ENCODE results near the gene FHAD1. TPM values are rescaled to one million over a fixed set of nuclear protein-coding genes. Genes with fewer than 3 reads are reported as not detected.
A peak's percentile ranks its signal among the peaks of the same experiment; 100 is the strongest.

FHAD1 gene
- total RNA-seq, 1 experiment from 2014 or later, result 1.9 TPM

DNA sequence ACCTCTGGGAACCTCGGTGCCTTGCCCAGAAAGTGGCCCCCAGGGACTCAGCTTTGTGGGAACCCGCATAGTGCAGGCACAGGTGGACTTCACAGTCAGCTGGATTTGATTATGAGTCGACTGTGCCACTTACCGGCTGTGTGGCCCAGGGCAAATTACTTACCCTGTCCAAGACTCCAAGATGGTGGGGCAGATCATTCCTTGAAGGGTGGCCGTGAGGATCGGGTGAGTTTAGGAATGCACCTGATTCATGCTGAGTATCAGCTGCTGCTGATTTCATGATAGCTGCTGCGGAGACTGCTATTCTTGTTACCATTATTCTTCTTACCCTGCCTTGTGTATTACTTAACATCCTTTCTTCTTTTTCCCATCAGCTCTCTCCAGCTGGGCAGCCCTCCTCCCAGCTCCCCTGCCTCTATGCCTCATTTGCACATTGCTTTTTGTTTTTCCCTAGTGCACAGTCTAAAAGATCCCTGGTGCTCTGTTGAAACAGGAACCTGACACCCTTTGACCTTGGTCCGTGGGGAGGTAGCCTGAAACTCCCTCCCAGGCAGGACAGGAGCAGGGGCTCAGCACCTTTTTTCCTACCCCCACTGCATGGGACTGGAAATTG, 40.5 kb upstream of the FHAD1 start:
- no peaks in the 10 kb centered on the region for H3K9me3 ChIP-seq (ENCODE audit: control insufficient read depth, low read depth, low read length)
- no peak overlapping the region for H2BK12ac ChIP-seq (ENCODE audit: insufficient read length, low read depth, low read length)
- H2BK15ac ChIP-seq (ENCODE audit: low read depth, low read length), result no peak overlapping the region
- H3K23me2 ChIP-seq (ENCODE audit: insufficient read length, low read depth, low read length, poor library complexity, severe bottlenecking), result no peaks in the 10 kb centered on the region
- Mint-ChIP-seq H3K9me3 (no peaks in the 10 kb centered on the region; a peak in 1 of 5 replicates), H3K27ac (peak overlapping the region; percentile 91 to 93 (median 93)), H3K27me3 (ENCODE audit: low read depth) (no peaks in the 10 kb centered on the region), H3K4me1 (peaks cover 30 to 42% of the 10 kb centered on the region in 2 experiments), H3K4me3 (peak overlapping the region; percentile 47 to 74), H3K36me3 (ENCODE audit: insufficient read depth in 1 of 3, low read depth in 3 of 3) (no peaks in the 10 kb centered on the region)
- no peaks in the 10 kb centered on the region for H3K79me2 ChIP-seq (ENCODE audit: insufficient read depth, low read length)
- H3K4me2 ChIP-seq (ENCODE audit: insufficient read depth, insufficient read length, low read length), result peak overlapping the region; percentile 52
- no peaks in the 10 kb centered on the region for H4K20me1 ChIP-seq (ENCODE audit: control insufficient read depth, insufficient read depth, insufficient read length)
- H2BK5ac ChIP-seq (ENCODE audit: insufficient read length, low read length), result no peak overlapping the region
- no peak overlapping the region for H3K23ac ChIP-seq (ENCODE audit: insufficient read length, low read depth, low read length)
- no peak overlapping the region for H3K14ac ChIP-seq (ENCODE audit: insufficient read depth, low read length)
- H2AK5ac ChIP-seq (ENCODE audit: insufficient read length, low read length), result no peak overlapping the region
- H3T11ph ChIP-seq (ENCODE audit: low read length), result no peak overlapping the region
- H4K91ac ChIP-seq (ENCODE audit: insufficient read length, low read depth, low read length), result no peak overlapping the region
- H3K27ac ChIP-seq (ENCODE audit: insufficient read length, low read depth, low read length), result peak overlapping the region; percentile 18
- no peak overlapping the region for H3K56ac ChIP-seq (ENCODE audit: insufficient read length, low read depth, low read length)
- H3K9ac ChIP-seq (ENCODE audit: extremely low read depth, insufficient read length, low read length), result no peak overlapping the region
- H2AFZ ChIP-seq (ENCODE audit: low read length), result no peak overlapping the region
- H3K79me1 ChIP-seq (ENCODE audit: insufficient read depth, low read depth, low read length, poor library complexity, severe bottlenecking), result no peaks in the 10 kb centered on the region
- no peak overlapping the region for H3K18ac ChIP-seq (ENCODE audit: insufficient read length, low read depth, low read length)
- no CpG with 5 or more reads among the region's 8 CpGs for WGBS (ENCODE audit: extremely low coverage, insufficient read length, low lambda C conversion rate)
- H3K27me3 ChIP-seq (ENCODE audit: insufficient read depth, low read length), result no peaks in the 10 kb centered on the region
- no peak overlapping the region for H2BK20ac ChIP-seq (ENCODE audit: low read depth, low read length, poor library complexity, severe bottlenecking)
- no peak overlapping the region for H4K5ac ChIP-seq (ENCODE audit: insufficient read length, low read depth, low read length)
- H3K4me1 ChIP-seq (ENCODE audit: insufficient read depth, low read length), result no peaks in the 10 kb centered on the region; the same call in 1 of the 2 replicates
- H2BK120ac ChIP-seq (ENCODE audit: low read depth, low read length, poor library complexity, severe bottlenecking), result no peak overlapping the region
- TF ChIP-seq, protein P1, sequence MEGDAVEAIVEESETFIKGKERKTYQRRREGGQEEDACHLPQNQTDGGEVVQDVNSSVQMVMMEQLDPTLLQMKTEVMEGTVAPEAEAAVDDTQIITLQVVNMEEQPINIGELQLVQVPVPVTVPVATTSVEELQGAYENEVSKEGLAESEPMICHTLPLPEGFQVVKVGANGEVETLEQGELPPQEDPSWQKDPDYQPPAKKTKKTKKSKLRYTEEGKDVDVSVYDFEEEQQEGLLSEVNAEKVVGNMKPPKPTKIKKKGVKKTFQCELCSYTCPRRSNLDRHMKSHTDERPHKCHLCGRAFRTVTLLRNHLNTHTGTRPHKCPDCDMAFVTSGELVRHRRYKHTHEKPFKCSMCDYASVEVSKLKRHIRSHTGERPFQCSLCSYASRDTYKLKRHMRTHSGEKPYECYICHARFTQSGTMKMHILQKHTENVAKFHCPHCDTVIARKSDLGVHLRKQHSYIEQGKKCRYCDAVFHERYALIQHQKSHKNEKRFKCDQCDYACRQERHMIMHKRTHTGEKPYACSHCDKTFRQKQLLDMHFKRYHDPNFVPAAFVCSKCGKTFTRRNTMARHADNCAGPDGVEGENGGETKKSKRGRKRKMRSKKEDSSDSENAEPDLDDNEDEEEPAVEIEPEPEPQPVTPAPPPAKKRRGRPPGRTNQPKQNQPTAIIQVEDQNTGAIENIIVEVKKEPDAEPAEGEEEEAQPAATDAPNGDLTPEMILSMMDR (conservative IDR thresholded peaks at IDR 0.05), result no peak
- H4K8ac ChIP-seq (replicated peaks; ENCODE audit: insufficient read length, low read depth, low read length), result no peak overlapping the region
- H3K4ac ChIP-seq (ENCODE audit: low read depth, low read length), result no peak overlapping the region
- DNase-seq, result no peak
